ENCODE results near the gene TMEM201. TPM values are rescaled to one million over a fixed set of nuclear protein-coding genes. Genes with fewer than 3 reads are reported as not detected.

The TMEM201 gene
- total and polyA plus RNA-seq, 12 donors = 10.7 to 26.0 (median 18.2) TPM

- no peak for TF ChIP-seq CTCF (IDR thresholded peaks at IDR 0.05)
- Histone ChIP-seq H3K27ac (no peak overlapping the region), H3K4me1 (peaks cover 2 to 44% (median 19%) of the 10 kb centered on the region in 9 donors), H3K9me3 (no peaks in the 10 kb centered on the region), H3K27me3 (no peaks in the 10 kb centered on the region), H3K36me3 (peaks cover 0 to 51% (median 14%) of the 10 kb centered on the region in 9 donors), H3K4me3 (no peak overlapping the region)
- intact Hi-C loops (cut with DNase I) = no loop called here
- 91% methylated on average over 4 of the region's 4 CpGs for WGBS, 2 donors
- DNase-seq (no peak), ATAC-seq (no peak)
Observed at GRCh38 chr1:9553736-9554144, 35.0 kb upstream of the TMEM201 start.

GRCh38 chr1:9555942-9556341, 32.8 kb upstream of the TMEM201 start:
- no peaks in the 10 kb centered on the region for H3K9me3 ChIP-seq
- intact Hi-C loops (cut with DNase I) = no loop called here
- H3K36me3 ChIP-seq = peaks cover 0 to 53% (median 14%) of the 10 kb centered on the region in 9 donors
- 70 to 81% methylated on average over 4 of the region's 4 CpGs for WGBS, 2 donors
- peak overlapping the region; percentile 72 to 91 (median 80) for H3K27ac ChIP-seq
- peak in 3 of 8 donors; percentile 23 to 42 (median 28) for ATAC-seq
- no peak for TF ChIP-seq CTCF (IDR thresholded peaks at IDR 0.05)
- H3K4me3 ChIP-seq = peak overlapping the region in 4 of 10 donors; percentile 9 to 31 (median 15)
- H3K27me3 ChIP-seq = no peaks in the 10 kb centered on the region
- H3K4me1 ChIP-seq = peaks cover 0 to 57% (median 29%) of the 10 kb centered on the region in 9 donors
- no peak for DNase-seq

GRCh38 chr1:9557624-9558023, 31.1 kb upstream of the TMEM201 start:
- H3K9me3 ChIP-seq = no peaks in the 10 kb centered on the region
- peaks cover 4 to 68% (median 41%) of the 10 kb centered on the region in 9 donors for H3K4me1 ChIP-seq
- ATAC-seq (no peak), DNase-seq (no peak)
- H3K27ac ChIP-seq = peak overlapping the region in 6 of 10 donors; percentile 46 to 69 (median 56)
- H3K27me3 ChIP-seq = no peaks in the 10 kb centered on the region
- intact Hi-C loops (cut with DNase I) = no loop called here
- 88 to 93% methylated on average over 5 of the region's 5 CpGs for WGBS, 2 donors
- no peak overlapping the region for H3K4me3 ChIP-seq
- no peak for TF ChIP-seq CTCF (IDR thresholded peaks at IDR 0.05)
- peaks cover 0 to 53% (median 14%) of the 10 kb centered on the region in 9 donors for H3K36me3 ChIP-seq

GRCh38 chr1:9558271-9558945, 30.3 kb upstream of the TMEM201 start:
- no peaks in the 10 kb centered on the region for H3K9me3 ChIP-seq
- H3K27me3 ChIP-seq = no peaks in the 10 kb centered on the region
- ATAC-seq = peak in 2 of 8 donors; percentile 25 to 43
- H3K36me3 ChIP-seq = peaks cover 0 to 53% (median 14%) of the 10 kb centered on the region in 9 donors
- intact Hi-C loops (cut with DNase I) = no loop called here
- WGBS, 2 donors = 49 to 68% methylated on average over 6 of the region's 6 CpGs
- peaks cover 4 to 68% (median 41%) of the 10 kb centered on the region in 9 donors for H3K4me1 ChIP-seq
- no peak for TF ChIP-seq CTCF (IDR thresholded peaks at IDR 0.05)
- no peak for DNase-seq
- peak overlapping the region in 8 of 10 donors; percentile 21 to 69 (median 54) for H3K27ac ChIP-seq
- H3K4me3 ChIP-seq = no peak overlapping the region
